Activated effector memory CD4-positive, alpha-beta T cell treated with Interleukin-2 at 50 U/mL for 16 hours (primary cell): Measurements from ENCODE around the gene VPS33B.
A peak's percentile ranks its signal among the peaks of the same experiment; 100 is the strongest.
"Not testable (repeated sequence)": the region's sequence is repeated elsewhere in the genome, so short reads cannot be mapped to it uniquely, and the experiment has no call there.

Experiments
- DNase-seq: peaks from one replicate; pipeline ENCODE4 v3.0.0-alpha.2; 2020

Gene VPS33B

GRCh38 chr15:91022075-91022831, at the start of gene VPS33B:
Gene VPS33B, minus strand, starts transcription at chr15:91022594. Its CDS starts 345 bp downstream, at chr15:91022249.
- DNase-seq, result peak; percentile 67

- no peak for DNase-seq
Observed at GRCh38 chr15:91072161-91072560, 49.8 kb upstream of the VPS33B start.

- no peak for DNase-seq
Observed at GRCh38 chr15:91070872-91071271, 48.5 kb upstream of the VPS33B start.

GRCh38 chr15:91068966-91069365, 46.6 kb upstream of the VPS33B start:
- no peak for DNase-seq

- no peak for DNase-seq
Observed at GRCh38 chr15:91068436-91068835, 46.0 kb upstream of the VPS33B start.

GRCh38 chr15:91067036-91067435, 44.6 kb upstream of the VPS33B start:
- DNase-seq, result no peak

GRCh38 chr15:91065505-91065904, 43.1 kb upstream of the VPS33B start:
- DNase-seq, result no peak

- no peak for DNase-seq
Observed at GRCh38 chr15:91061997-91062396, 39.6 kb upstream of the VPS33B start.

- no peak for DNase-seq
Observed at GRCh38 chr15:91061230-91061629, 38.8 kb upstream of the VPS33B start.

- DNase-seq, result peak; percentile 4
Observed at GRCh38 chr15:91055548-91056331, 33.3 kb upstream of the VPS33B start.

GRCh38 chr15:91054816-91055215, 32.4 kb upstream of the VPS33B start:
- no peak for DNase-seq

- DNase-seq, result no peak
Observed at GRCh38 chr15:91051248-91051647, 28.9 kb upstream of the VPS33B start.

- no peak for DNase-seq
Observed at GRCh38 chr15:91050128-91050455, 27.7 kb upstream of the VPS33B start.

GRCh38 chr15:91049378-91050127, 27.2 kb upstream of the VPS33B start:
- DNase-seq, result peak; percentile 36

- DNase-seq, result no peak
Observed at GRCh38 chr15:91047545-91048199, 25.3 kb upstream of the VPS33B start.

- DNase-seq, result not testable (repeated sequence)
Observed at GRCh38 chr15:91046056-91046455, 23.7 kb upstream of the VPS33B start.

GRCh38 chr15:91045065-91045464, 22.7 kb upstream of the VPS33B start:
- DNase-seq, result no peak

- no peak for DNase-seq
Observed at GRCh38 chr15:91043202-91043874, 20.9 kb upstream of the VPS33B start.

GRCh38 chr15:91040856-91041255, 18.5 kb upstream of the VPS33B start:
- no peak for DNase-seq

- DNase-seq, result no peak
Observed at GRCh38 chr15:91039996-91040395, 17.6 kb upstream of the VPS33B start.

- DNase-seq, result peak; percentile 45
Observed at GRCh38 chr15:91032919-91033803, 10.8 kb upstream of the VPS33B start.
